IMR-90 (cell line): ENCODE measurements around the gene MAGI2. TPM values are rescaled to one million over a fixed set of nuclear protein-coding genes. Genes with fewer than 3 reads are reported as not detected.

Experiments
- ATAC-seq: fragments of 200-7000 bp; cut with Tn5 transposase; 2 replicates; pipeline ENCODE4 v1.9.1; 2020; ENCODE audit warnings: low read depth, mild to moderate bottlenecking, moderate library complexity
- BruUV-seq: library from RNA; stranded (reverse); fragments of 400-500 nt; replicated peaks from 2 replicates; lab custom pipeline; 2021; lab: Mats Ljungman, UMichigan
- CTCF ChIA-PET: fragments of 300-600 bp; formaldehyde crosslinking; extraction: SDS; loops from one replicate; lab custom pipeline; 2021; ENCODE audit warnings: antibody characterized with exemption; lab: Yijun Ruan, JAX
- POLR2A ChIA-PET: fragments of 300-600 bp; sonication (Branson Sonifier 250); formaldehyde crosslinking; loops from one replicate; lab custom pipeline; 2022; ENCODE audit warnings: antibody characterized with exemption; ENCODE audit not compliant: unreplicated experiment; lab: Charles Lee
- DNase-seq: peaks from one replicate; pipeline ENCODE4 v3.0.0; 2013
- H2AFZ ChIP-seq: replicated peaks from 2 replicates; pipeline ENCODE3; 2013; ENCODE audit warnings: low read length, mild to moderate bottlenecking; ENCODE audit not compliant: poor library complexity
- H2AK5ac ChIP-seq: 2 replicates; pipeline ENCODE4 v1.6.1; 2013; ENCODE audit warnings: low read depth, low read length, inconsistent platforms
- H2AK9ac ChIP-seq: replicated peaks from 2 replicates; pipeline ENCODE3; 2013; ENCODE audit warnings: mild to moderate bottlenecking, low read depth, low read length, moderate library complexity; ENCODE audit not compliant: poor library complexity
- H2BK120ac ChIP-seq: 2 replicates; pipeline ENCODE4 v1.6.1; 2013; ENCODE audit warnings: low read depth, low read length, inconsistent platforms
- H2BK15ac ChIP-seq: 3 replicates; pipeline ENCODE4 v1.6.1; 2013; ENCODE audit warnings: low read depth, low read length, inconsistent platforms
- H2BK20ac ChIP-seq: 2 replicates; pipeline ENCODE4 v1.6.1; 2013; ENCODE audit warnings: low read depth, mild to moderate bottlenecking, inconsistent platforms, low read length, moderate library complexity
- H2BK5ac ChIP-seq: 2 replicates; pipeline ENCODE4 v1.6.1; 2013; ENCODE audit warnings: mild to moderate bottlenecking, low read depth, low read length, inconsistent platforms; ENCODE audit not compliant: poor library complexity, severe bottlenecking
- H3K14ac ChIP-seq: replicated peaks from 2 replicates; pipeline ENCODE4 v1.6.1; 2013; ENCODE audit warnings: low read depth, low read length, inconsistent platforms
- H3K18ac ChIP-seq: 2 replicates; pipeline ENCODE4 v1.6.1; 2013; ENCODE audit warnings: low read depth, low read length, control low read depth
- H3K23ac ChIP-seq: 2 replicates; pipeline ENCODE4 v1.6.1; 2013; ENCODE audit warnings: low read depth, low read length, inconsistent platforms
- H3K27ac ChIP-seq: 2 replicates; pipeline ENCODE4 v1.5.1; 2013; ENCODE audit warnings: mild to moderate bottlenecking, control low read depth, low read length; ENCODE audit not compliant: insufficient read depth
- H3K27me3 ChIP-seq: 2 replicates; pipeline ENCODE4 v1.6.1; 2013; ENCODE audit warnings: low read length; ENCODE audit not compliant: control insufficient read depth, insufficient read depth
- H3K36me3 ChIP-seq: 2 replicates; pipeline ENCODE4 v1.6.1; 2013; ENCODE audit warnings: low read length, mixed read lengths; ENCODE audit not compliant: control insufficient read depth, insufficient read depth
- H3K4ac ChIP-seq: 2 replicates; pipeline ENCODE4 v1.6.1; 2013; ENCODE audit warnings: low read depth, low read length, inconsistent platforms
- H3K4me1 ChIP-seq: 2 replicates; pipeline ENCODE4 v1.6.1; 2013; ENCODE audit warnings: low read length, mixed read lengths; ENCODE audit not compliant: control insufficient read depth, insufficient read depth
- H3K4me2 ChIP-seq: 2 replicates; pipeline ENCODE4 v1.6.1; 2013; ENCODE audit warnings: low read depth, mild to moderate bottlenecking, control low read depth, low read length, moderate library complexity
- H3K4me3 ChIP-seq: 2 replicates; pipeline ENCODE4 v1.5.1; 2013; ENCODE audit warnings: low read depth, mild to moderate bottlenecking, control low read depth, low read length, moderate library complexity; ENCODE audit not compliant: insufficient read depth
- H3K56ac ChIP-seq: 2 replicates; pipeline ENCODE4 v1.6.1; 2013; ENCODE audit warnings: low read length, inconsistent platforms; ENCODE audit not compliant: insufficient read depth; ENCODE audit errors: extremely low read depth
- H3K79me1 ChIP-seq, 2 experiments: 2 replicates each; pipeline ENCODE4 v1.6.1; 2013; ENCODE audit warnings: low read length in 2 of 2, inconsistent platforms in 1 of 2, low read depth in 1 of 2
- H3K9ac ChIP-seq: 2 replicates; pipeline ENCODE4 v1.6.1; 2013; ENCODE audit warnings: low read depth, low read length, control low read depth
- H3K9me1 ChIP-seq: 2 replicates; pipeline ENCODE4 v1.6.1; 2013; ENCODE audit warnings: low read length, inconsistent platforms; ENCODE audit not compliant: insufficient read depth
- H3K9me3 ChIP-seq: 2 replicates; pipeline ENCODE4 v1.6.1; 2013; ENCODE audit warnings: low read length; ENCODE audit not compliant: control insufficient read depth, insufficient read depth
- H4K20me1 ChIP-seq: 2 replicates; pipeline ENCODE4 v1.6.1; 2013; ENCODE audit warnings: low read length, inconsistent platforms; ENCODE audit not compliant: insufficient read depth
- H4K5ac ChIP-seq: 2 replicates; pipeline ENCODE4 v1.6.1; 2013; ENCODE audit warnings: mild to moderate bottlenecking, low read depth, low read length, control low read depth
- H4K8ac ChIP-seq, 2 experiments: 2 replicates each; pipeline ENCODE4 v1.6.1; 2013; ENCODE audit warnings: low read depth in 2 of 2, low read length in 2 of 2, control low read depth in 1 of 2, inconsistent platforms in 1 of 2
- H4K91ac ChIP-seq: 2 replicates; pipeline ENCODE4 v1.6.1; 2013; ENCODE audit warnings: low read depth, low read length, inconsistent platforms; ENCODE audit not compliant: insufficient read depth
- CEBPB ChIP-seq: IDR thresholded peaks from 2 replicates; pipeline ENCODE4 v1.6.1; 2012; ENCODE audit warnings: low read depth, low read length, improper control_type of control experiment
- CHD1 ChIP-seq: IDR thresholded peaks from 2 replicates; pipeline ENCODE4 v1.6.1; 2012; ENCODE audit warnings: low read depth, low read length, improper control_type of control experiment
- FOS ChIP-seq: fragments of 150-350 bp; IDR thresholded peaks from 2 replicates; pipeline ENCODE4 v1.6.1; 2016; ENCODE audit warnings: low read depth, low read length
- MXI1 ChIP-seq: IDR thresholded peaks from 2 replicates; pipeline ENCODE4 v1.6.1; 2012; ENCODE audit warnings: low read depth, mild to moderate bottlenecking, low read length, moderate library complexity, borderline replicate concordance
- POLR2A ChIP-seq: IDR thresholded peaks from 2 replicates; pipeline ENCODE4 v1.6.1; 2012; ENCODE audit warnings: mild to moderate bottlenecking, low read depth, low read length
- RCOR1 ChIP-seq: IDR thresholded peaks from 2 replicates; pipeline ENCODE4 v1.6.1; 2012; ENCODE audit warnings: mild to moderate bottlenecking, low read length, improper control_type of control experiment; ENCODE audit not compliant: insufficient replicate concordance
- RFX5 ChIP-seq: IDR thresholded peaks from 2 replicates; pipeline ENCODE4 v1.8.0; 2012; ENCODE audit warnings: low read depth, mild to moderate bottlenecking, low read length, moderate library complexity
- WGBS, 2 experiments: methylation state at CpG; one replicate each; pipeline versions ENCODE4 v1.1.5 to v1.1.7; 2013; ENCODE audit warnings: missing lambda C conversion rate in 2 of 2; ENCODE audit not compliant: insufficient read length in 1 of 2; ENCODE audit errors: extremely low coverage in 2 of 2; 5-methylcytosine and 5-hydroxymethylcytosine counted together
- dilution Hi-C: fragments of 300-500 bp; cut with HindIII; formaldehyde crosslinking; loops from one replicate; pipeline ENCODE4 v1.14.3; 2018; ENCODE audit warnings: low sequenced_read_pairs; ENCODE audit not compliant: unreplicated experiment
- in situ Hi-C: fragments of 300-500 bp; cut with MboI; formaldehyde crosslinking; loops from 3 replicates; pipeline ENCODE4 v1.14.3; 2019; ENCODE audit warnings: low sequenced_read_pairs, inconsistent platforms, mixed read lengths
- intact Hi-C: fragments of 100-400 bp; cut with micrococcal nuclease; formaldehyde crosslinking; loops from 2 replicates; pipeline ENCODE4 v1.10.0; 2022
- polyA plus RNA-seq, 3 experiments: library from polyadenylated mRNA; depleted of rRNA; stranded (reverse); fragments of >200 nt; gene quantifications; 2 replicates each; pipeline ENCODE4 v1.2.3, GENCODE V29; 2012; ENCODE audit warnings: low replicate concordance in 1 of 3
- total RNA-seq: library from RNA; depleted of rRNA; stranded (reverse); fragments of >200 nt; gene quantifications from 2 replicates; pipeline ENCODE4 v1.2.3, GENCODE V29; 2012
- TF ChIP-seq, protein P1 (sequence below): conservative IDR thresholded peaks from 2 replicates; pipeline ENCODE4 v1.5.1; 2012; ENCODE audit warnings: mild to moderate bottlenecking, low read depth, low read length, improper control_type of control experiment

MAGI2 gene
- total and polyA plus RNA-seq, 2 of the 4 experiments (the other 2 are of a cell fraction): 2.5 to 17.9 TPM

DNA sequence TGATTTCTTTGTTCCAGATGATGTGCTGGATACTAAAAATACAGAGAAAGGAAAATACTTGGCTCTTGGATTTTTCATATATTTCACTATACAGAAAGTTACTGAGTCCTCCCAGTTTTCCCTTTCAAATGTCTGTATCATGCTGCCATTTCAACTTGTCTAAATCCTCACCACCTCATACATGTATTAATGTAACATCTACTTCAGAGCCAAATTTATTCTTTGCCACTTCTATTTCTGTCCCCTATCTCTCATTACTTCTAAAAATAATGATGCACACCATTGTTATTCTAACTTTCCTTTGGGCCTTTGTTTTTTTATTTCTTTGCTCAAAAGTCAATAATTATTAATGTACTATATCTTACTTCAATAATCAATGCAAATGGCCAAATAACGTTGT, 312.2 kb downstream of the MAGI2 start:
- dilution Hi-C loops: no loop called here
- TF ChIP-seq, protein P1, sequence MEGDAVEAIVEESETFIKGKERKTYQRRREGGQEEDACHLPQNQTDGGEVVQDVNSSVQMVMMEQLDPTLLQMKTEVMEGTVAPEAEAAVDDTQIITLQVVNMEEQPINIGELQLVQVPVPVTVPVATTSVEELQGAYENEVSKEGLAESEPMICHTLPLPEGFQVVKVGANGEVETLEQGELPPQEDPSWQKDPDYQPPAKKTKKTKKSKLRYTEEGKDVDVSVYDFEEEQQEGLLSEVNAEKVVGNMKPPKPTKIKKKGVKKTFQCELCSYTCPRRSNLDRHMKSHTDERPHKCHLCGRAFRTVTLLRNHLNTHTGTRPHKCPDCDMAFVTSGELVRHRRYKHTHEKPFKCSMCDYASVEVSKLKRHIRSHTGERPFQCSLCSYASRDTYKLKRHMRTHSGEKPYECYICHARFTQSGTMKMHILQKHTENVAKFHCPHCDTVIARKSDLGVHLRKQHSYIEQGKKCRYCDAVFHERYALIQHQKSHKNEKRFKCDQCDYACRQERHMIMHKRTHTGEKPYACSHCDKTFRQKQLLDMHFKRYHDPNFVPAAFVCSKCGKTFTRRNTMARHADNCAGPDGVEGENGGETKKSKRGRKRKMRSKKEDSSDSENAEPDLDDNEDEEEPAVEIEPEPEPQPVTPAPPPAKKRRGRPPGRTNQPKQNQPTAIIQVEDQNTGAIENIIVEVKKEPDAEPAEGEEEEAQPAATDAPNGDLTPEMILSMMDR: no peak
- no peak for TF ChIP-seq RFX5
- no peak for TF ChIP-seq RCOR1
- TF ChIP-seq CEBPB: no peak
- TF ChIP-seq POLR2A: no peak
- no peak for TF ChIP-seq FOS
- no peak for TF ChIP-seq CHD1
- TF ChIP-seq MXI1: no peak

More for the DNA sequence above, 312.2 kb downstream of the MAGI2 start:
- Histone ChIP-seq H2BK120ac (no peak overlapping the region), H2AFZ (no peak overlapping the region), H3K9me1 (peaks cover 2% of the 10 kb centered on the region), H2AK5ac (no peak overlapping the region), H3K56ac (no peak overlapping the region), H4K91ac (no peak overlapping the region), H3K14ac (no peak overlapping the region), H2AK9ac (no peak overlapping the region), H3K23ac (no peak overlapping the region), H4K5ac (no peak overlapping the region), H3K9ac (no peak overlapping the region), H3K4me3 (no peak overlapping the region), H3K9me3 (no peaks in the 10 kb centered on the region), H3K4me2 (no peak overlapping the region), H3K79me1 (peaks cover 3 to 14% of the 10 kb centered on the region in 2 experiments; a peak in 2 of 4 replicates), H2BK20ac (no peak overlapping the region), H3K36me3 (no peaks in the 10 kb centered on the region), H4K8ac (no peak overlapping the region), H3K4me1 (no peaks in the 10 kb centered on the region), H2BK15ac (no peak overlapping the region), H3K27ac (no peak overlapping the region), H3K27me3 (no peaks in the 10 kb centered on the region), H3K4ac (no peak overlapping the region), H2BK5ac (no peak overlapping the region), H4K20me1 (no peaks in the 10 kb centered on the region), H3K18ac (no peak overlapping the region)
- WGBS, 2 experiments: no CpG with 5 or more reads among the region's 1 CpG
- CTCF ChIA-PET: no interaction called here
- ATAC-seq (no peak), DNase-seq (no peak)
- no TSS peak for BruUV-seq
- intact Hi-C loops: no loop called here
- in situ Hi-C loops: no loop called here
- POLR2A ChIA-PET: no interaction called here
